ENCODE data around the gene OR52N1.

- no peak for TF ChIP-seq EZH2 (IDR thresholded peaks at IDR 0.05; ENCODE audit: borderline replicate concordance, low read length)
- TF ChIP-seq, protein P1, sequence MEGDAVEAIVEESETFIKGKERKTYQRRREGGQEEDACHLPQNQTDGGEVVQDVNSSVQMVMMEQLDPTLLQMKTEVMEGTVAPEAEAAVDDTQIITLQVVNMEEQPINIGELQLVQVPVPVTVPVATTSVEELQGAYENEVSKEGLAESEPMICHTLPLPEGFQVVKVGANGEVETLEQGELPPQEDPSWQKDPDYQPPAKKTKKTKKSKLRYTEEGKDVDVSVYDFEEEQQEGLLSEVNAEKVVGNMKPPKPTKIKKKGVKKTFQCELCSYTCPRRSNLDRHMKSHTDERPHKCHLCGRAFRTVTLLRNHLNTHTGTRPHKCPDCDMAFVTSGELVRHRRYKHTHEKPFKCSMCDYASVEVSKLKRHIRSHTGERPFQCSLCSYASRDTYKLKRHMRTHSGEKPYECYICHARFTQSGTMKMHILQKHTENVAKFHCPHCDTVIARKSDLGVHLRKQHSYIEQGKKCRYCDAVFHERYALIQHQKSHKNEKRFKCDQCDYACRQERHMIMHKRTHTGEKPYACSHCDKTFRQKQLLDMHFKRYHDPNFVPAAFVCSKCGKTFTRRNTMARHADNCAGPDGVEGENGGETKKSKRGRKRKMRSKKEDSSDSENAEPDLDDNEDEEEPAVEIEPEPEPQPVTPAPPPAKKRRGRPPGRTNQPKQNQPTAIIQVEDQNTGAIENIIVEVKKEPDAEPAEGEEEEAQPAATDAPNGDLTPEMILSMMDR (conservative IDR thresholded peaks at IDR 0.05 in 1 of 2, IDR thresholded peaks at IDR 0.05 in 1 of 2; ENCODE audit: extremely low read depth in 1 of 2, insufficient read depth in 1 of 2, low read depth in 1 of 2, low read length in 2 of 2) = no peak
Measured at GRCh38 chr11:5737670-5738392, 53.2 kb downstream of the OR52N1 start.
